AG10803 (cell line): ENCODE measurements around the gene RIOK3.
A peak's percentile ranks its signal among the peaks of the same experiment; 100 is the strongest.

ENCODE experiments used
- DNase-seq: peaks from one replicate; pipeline ENCODE4 v3.0.0; 2010; ENCODE audit warnings: low read depth
- H3K4me3 ChIP-seq: 2 replicates; pipeline ENCODE4 v1.5.1; 2011; ENCODE audit warnings: mild to moderate bottlenecking, low read length, control low read depth
- CTCF ChIP-seq: conservative IDR thresholded peaks from 2 replicates; pipeline ENCODE4 v1.5.1; 2011; ENCODE audit warnings: mild to moderate bottlenecking, low read length, control low read depth, inconsistent platforms

The RIOK3 gene

DNA sequence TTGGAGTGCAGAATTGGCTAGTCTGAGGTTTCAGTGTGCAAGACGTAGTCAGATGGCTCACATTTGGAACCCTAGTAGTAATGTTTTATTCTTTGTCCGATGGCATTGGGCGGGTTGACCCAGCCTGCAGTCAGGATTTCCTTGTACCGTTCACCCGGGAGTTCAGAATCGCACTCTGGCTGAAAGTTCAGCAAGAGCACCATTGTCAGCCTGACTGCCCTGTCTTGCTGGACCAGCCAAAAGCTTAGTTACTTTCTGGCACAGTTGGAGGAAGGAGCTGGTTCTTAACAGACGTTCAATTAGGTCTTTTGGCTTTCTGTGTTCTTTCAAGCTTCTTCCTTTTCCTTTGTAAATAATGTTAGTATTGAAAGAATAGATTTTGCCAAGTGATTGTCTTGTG is 68.8 kb downstream of the RIOK3 start:
- H3K4me3 ChIP-seq: no peak overlapping the region
- DNase-seq: no peak
- TF ChIP-seq CTCF: no peak

DNA sequence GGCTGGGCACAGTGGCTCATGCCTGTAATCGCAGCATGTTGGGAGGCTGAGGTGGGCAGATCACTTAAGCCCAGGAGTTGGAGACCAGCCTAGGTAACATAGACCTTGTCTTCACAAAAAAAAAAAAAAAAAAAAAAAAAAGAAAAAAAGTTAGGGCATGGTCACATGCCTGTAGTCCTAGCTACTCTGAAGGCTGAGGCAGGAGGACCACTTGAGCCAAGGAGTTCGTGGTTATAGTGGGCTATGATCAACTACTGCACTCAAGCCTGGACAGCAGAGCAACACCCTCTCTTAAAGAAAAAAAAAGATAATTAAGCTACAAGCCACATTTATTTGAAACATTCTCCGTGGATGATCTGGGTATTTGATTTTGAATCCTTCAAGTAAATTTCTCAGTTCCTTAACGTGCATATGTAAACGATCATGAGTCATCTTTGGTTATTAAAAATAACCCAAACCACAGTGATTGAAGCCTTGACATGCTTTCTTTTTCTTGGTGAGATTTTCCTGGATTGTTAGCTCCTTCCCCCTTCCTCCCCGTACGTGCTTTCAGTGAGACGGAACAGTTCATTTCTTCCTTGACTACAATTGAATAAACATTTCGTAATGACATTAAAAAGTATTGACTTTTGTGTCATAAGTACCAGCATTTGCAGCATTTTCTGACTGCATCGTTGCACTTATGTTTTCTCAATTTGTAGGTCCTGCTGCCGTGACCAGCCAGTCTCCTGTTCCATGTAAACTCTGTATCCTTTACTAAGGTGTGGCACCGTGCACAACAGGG is 70.5 kb downstream of the RIOK3 start:
- DNase-seq: peak; percentile 76
- H3K4me3 ChIP-seq: no peak overlapping the region
- no peak for TF ChIP-seq CTCF

GRCh38 chr18:23524213-23524707 is 71.2 kb downstream of the RIOK3 start:
- DNase-seq: no peak
- no peak overlapping the region for H3K4me3 ChIP-seq
- no peak for TF ChIP-seq CTCF

GRCh38 chr18:23526501-23527063 is 73.5 kb downstream of the RIOK3 start:
- no peak overlapping the region for H3K4me3 ChIP-seq
- TF ChIP-seq CTCF: no peak
- DNase-seq: no peak

DNA sequence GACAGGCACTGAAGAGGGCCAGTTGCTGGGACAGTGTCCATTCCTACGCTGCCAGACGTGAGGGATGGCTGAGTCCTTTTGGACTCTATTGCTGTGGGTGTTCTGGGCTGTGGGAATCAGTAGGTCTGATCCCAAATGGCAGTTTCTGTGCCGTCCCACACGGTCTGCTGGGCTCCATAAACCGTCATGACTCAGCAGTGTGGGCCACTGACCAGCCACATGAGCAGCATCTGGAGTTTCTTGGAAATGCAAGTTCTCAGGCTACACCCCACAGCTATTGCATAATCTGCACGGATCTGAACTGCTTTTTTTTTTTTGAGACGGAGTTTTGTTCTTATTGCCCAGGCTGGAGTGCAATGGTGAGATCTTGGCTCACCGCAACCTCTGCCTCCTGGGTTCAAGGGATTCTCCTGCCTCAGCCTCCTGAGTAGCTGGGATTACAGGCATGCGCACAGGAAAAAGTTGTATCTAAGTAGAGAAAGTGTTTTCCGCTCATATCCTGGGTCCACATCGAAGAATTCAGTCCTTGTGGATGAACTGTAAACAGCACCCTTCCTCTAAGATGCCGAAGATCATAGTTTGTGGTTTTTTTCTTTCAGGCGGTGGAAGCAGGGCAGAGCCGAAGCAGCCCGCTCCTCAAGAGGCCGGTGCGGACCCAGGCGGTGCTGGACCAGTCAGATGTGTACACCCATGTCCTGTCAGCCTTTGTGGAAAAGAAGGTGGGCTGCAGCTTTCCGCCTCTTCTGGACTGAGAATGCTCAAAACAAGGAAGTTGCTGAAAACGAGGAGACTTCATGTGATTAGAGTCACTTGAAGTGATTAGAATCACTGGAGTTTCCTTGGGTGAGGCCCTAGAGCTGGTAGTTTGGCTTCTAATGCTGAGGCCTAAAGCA is 75.7 kb downstream of the RIOK3 start:
- peak; percentile 84 for DNase-seq
- no peak for TF ChIP-seq CTCF
- H3K4me3 ChIP-seq: no peak overlapping the region

DNA sequence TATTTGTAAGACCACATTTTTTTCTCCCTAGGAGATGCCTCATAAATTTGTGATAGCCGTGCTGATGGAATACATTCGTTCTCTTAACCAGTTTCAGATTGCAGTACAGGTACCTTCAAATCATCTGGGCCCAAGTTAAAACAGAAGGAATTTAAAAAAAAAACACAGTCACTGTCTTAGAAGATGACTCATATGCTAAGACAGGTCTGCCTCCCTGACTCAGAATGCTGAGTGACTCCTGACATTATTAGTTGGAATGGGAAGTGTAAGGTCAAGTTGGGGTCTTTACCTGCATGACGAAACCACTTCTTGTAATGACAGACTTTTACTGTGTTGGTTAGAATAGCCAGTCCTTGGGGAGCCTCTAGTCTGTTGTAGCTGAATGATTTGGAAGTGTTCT is 76.5 kb downstream of the RIOK3 start:
- peak; percentile 40 for DNase-seq
- no peak for TF ChIP-seq CTCF
- no peak overlapping the region for H3K4me3 ChIP-seq
